HCT116 (cell line): ENCODE data around the gene MRPL58. TPM values are rescaled to one million over a fixed set of nuclear protein-coding genes. Genes with fewer than 3 reads are reported as not detected.

Experiments used
- ATAC-seq: fragments of 200-7000 bp; cut with Tn5 transposase; 2 replicates; pipeline ENCODE4 v1.9.1; 2020; ENCODE audit warnings: mild to moderate bottlenecking, moderate library complexity
- BruUV-seq: library from RNA; stranded (reverse); fragments of 400-500 nt; replicated peaks from 2 replicates; lab custom pipeline; 2021; lab: Mats Ljungman, UMichigan
- CTCF ChIA-PET: fragments of 300-600 bp; sonication (Branson Sonifier 250); formaldehyde crosslinking; loops from one replicate; lab custom pipeline; 2021; ENCODE audit warnings: antibody characterized with exemption; lab: Charles Lee
- POLR2A ChIA-PET: fragments of 300-600, 350-600 bp; sonication (Branson Sonifier 250); formaldehyde crosslinking; loops from one replicate; lab custom pipeline; 2021; ENCODE audit warnings: antibody characterized with exemption; lab: Charles Lee
- RAD21 ChIA-PET, 2 experiments: fragments of 300-600 bp; sonication (Branson Sonifier 250); formaldehyde crosslinking; loops; one replicate each; lab custom pipeline; 2023; ENCODE audit warnings: low total read pairs in 2 of 2; ENCODE audit not compliant: uncharacterized antibody in 2 of 2, unreplicated experiment in 2 of 2, low non-redundant PET in 1 of 2; lab: Charles Lee
- DNase-seq: peaks from one replicate; pipeline ENCODE4 v3.0.0-alpha.2; 2010; ENCODE audit warnings: low read depth, low spot score
- H2AFZ ChIP-seq: fragments of 200-600 bp; shearing (Covaris generic), sonication (generic); 2 replicates; pipeline ENCODE4 v1.6.1; 2017; ENCODE audit warnings: low read depth, mixed run types, mixed read lengths, antibody characterized with exemption, low read length; ENCODE audit not compliant: poor library complexity, severe bottlenecking
- H3K27ac ChIP-seq: 2 replicates; pipeline ENCODE4 v1.5.1; 2012; ENCODE audit warnings: low read depth, low read length
- H3K27me3 ChIP-seq: fragments of 200-600 bp; sonication (generic); 2 replicates; pipeline ENCODE4 v1.6.1; 2016; ENCODE audit warnings: mixed run types, low read length, mixed read lengths; ENCODE audit not compliant: insufficient read depth
- H3K36me3 ChIP-seq, 2 experiments: fragments of 200-500 bp in 1 of 2; fragments of 200-600 bp in 1 of 2; sonication (Bioruptor generic) in 1 of 2; sonication (generic) in 1 of 2; 2 replicates each; pipeline versions ENCODE4 v1.5.1 to v1.6.1; 2014 to 2016; ENCODE audit warnings: low read length in 2 of 2, inconsistent platforms in 1 of 2, mixed read lengths in 1 of 2, mixed run types in 1 of 2; ENCODE audit not compliant: insufficient read depth in 2 of 2, control insufficient read depth in 1 of 2
- H3K4me1 ChIP-seq, 2 experiments: fragments of 200-600 bp in 1 of 2; sonication (generic) in 1 of 2; 2 replicates each; pipeline versions ENCODE4 v1.5.1 to v1.6.1; 2012 to 2017; ENCODE audit warnings: low read length in 2 of 2, inconsistent platforms in 1 of 2, mild to moderate bottlenecking in 1 of 2, mixed read lengths in 1 of 2, mixed run types in 1 of 2, moderate library complexity in 1 of 2; ENCODE audit not compliant: insufficient read depth in 2 of 2, control insufficient read depth in 1 of 2
- H3K4me2 ChIP-seq: fragments of 200-600 bp; sonication (generic); 2 replicates; pipeline ENCODE4 v1.6.1; 2017; ENCODE audit warnings: mixed run types, low read length, mixed read lengths
- H3K4me3 ChIP-seq, 2 experiments: fragments of 200-600 bp in 1 of 2; sonication (generic) in 1 of 2; replicated peaks in 1 of 2; 2 replicates each; pipeline ENCODE4 v1.5.1; 2011 to 2016; ENCODE audit warnings: low read length in 2 of 2, control low read depth in 1 of 2, low read depth in 1 of 2, mild to moderate bottlenecking in 1 of 2, mixed read lengths in 1 of 2, mixed run types in 1 of 2
- H3K79me2 ChIP-seq: fragments of 200-600 bp; sonication (generic); 2 replicates; pipeline ENCODE4 v1.6.1; 2017; ENCODE audit warnings: mild to moderate bottlenecking, mixed run types, low read length, moderate library complexity, mixed read lengths; ENCODE audit not compliant: insufficient read depth
- H3K9ac ChIP-seq: fragments of 200-600 bp; sonication (generic); 2 replicates; pipeline ENCODE4 v1.6.1; 2016; ENCODE audit warnings: low read length, mixed read lengths
- H3K9me2 ChIP-seq: fragments of 200-600 bp; sonication (generic), shearing (Covaris generic); 2 replicates; pipeline ENCODE4 v1.6.1; 2017; ENCODE audit warnings: mixed run types, mild to moderate bottlenecking, moderate library complexity; ENCODE audit not compliant: insufficient read depth
- H3K9me3 ChIP-seq, 2 experiments: fragments of 200-500 bp in 1 of 2; fragments of 200-600 bp in 1 of 2; sonication (Bioruptor generic) in 1 of 2; sonication (generic) in 1 of 2; 2 replicates each; pipeline ENCODE4 v1.6.1; 2014 to 2017; ENCODE audit warnings: low read length in 2 of 2, mixed read lengths in 2 of 2, inconsistent platforms in 1 of 2, low read depth in 1 of 2, mild to moderate bottlenecking in 1 of 2, mixed run types in 1 of 2, moderate library complexity in 1 of 2; ENCODE audit not compliant: control insufficient read depth in 1 of 2, insufficient read depth in 1 of 2
- H4K20me1 ChIP-seq: fragments of 200-600 bp; sonication (generic), shearing (Covaris generic); 2 replicates; pipeline ENCODE4 v1.6.1; 2017; ENCODE audit warnings: mixed run types, mild to moderate bottlenecking, moderate library complexity; ENCODE audit not compliant: insufficient read depth
- CBX3 ChIP-seq: IDR thresholded peaks from 2 replicates; pipeline ENCODE4 v1.6.1; 2012; ENCODE audit warnings: low read depth
- CEBPB ChIP-seq: IDR thresholded peaks from 2 replicates; pipeline ENCODE4 v1.6.1; 2012; ENCODE audit warnings: low read depth
- EGR1 ChIP-seq: IDR thresholded peaks from 2 replicates; pipeline ENCODE4 v1.6.1; 2012; ENCODE audit warnings: low read depth
- ELF1 ChIP-seq: IDR thresholded peaks from 2 replicates; pipeline ENCODE4 v1.6.1; 2012; ENCODE audit warnings: low read depth, borderline replicate concordance
- EZH2 ChIP-seq: fragments of 200-600 bp; sonication (generic); IDR thresholded peaks from 2 replicates; pipeline ENCODE4 v1.6.1; 2017; ENCODE audit warnings: antibody characterized with exemption, mixed run types
- FOSL1 ChIP-seq: IDR thresholded peaks from 2 replicates; pipeline ENCODE4 v1.6.1; 2012; ENCODE audit warnings: low read depth
- JUND ChIP-seq: IDR thresholded peaks from 2 replicates; pipeline ENCODE4 v1.6.1; 2012
- POLR2A ChIP-seq: IDR thresholded peaks from 2 replicates; pipeline ENCODE4 v1.7.0; 2011; ENCODE audit warnings: borderline replicate concordance; ENCODE audit not compliant: insufficient read depth, insufficient read length; ENCODE audit errors: extremely low read depth
- POLR2AphosphoS5 ChIP-seq: IDR thresholded peaks from 2 replicates; pipeline ENCODE4 v1.6.1; 2011; ENCODE audit warnings: mild to moderate bottlenecking, low read depth, low read length, moderate library complexity
- RAD21 ChIP-seq: IDR thresholded peaks from 2 replicates; pipeline ENCODE4 v1.6.1; 2012; ENCODE audit warnings: low read depth, mild to moderate bottlenecking
- REST ChIP-seq: IDR thresholded peaks from 2 replicates; pipeline ENCODE4 v1.6.1; 2012; ENCODE audit warnings: low read depth
- SIN3A ChIP-seq: IDR thresholded peaks from 2 replicates; pipeline ENCODE4 v1.6.1; 2012; ENCODE audit warnings: low read depth
- SP1 ChIP-seq: IDR thresholded peaks from 2 replicates; pipeline ENCODE4 v1.6.1; 2012; ENCODE audit warnings: low read depth
- SRF ChIP-seq: IDR thresholded peaks from 2 replicates; pipeline ENCODE4 v1.6.1; 2012; ENCODE audit warnings: low read depth
- TCF7L2 ChIP-seq: IDR thresholded peaks from 2 replicates; pipeline ENCODE4 v1.7.0; 2011; ENCODE audit warnings: borderline replicate concordance, inconsistent platforms; ENCODE audit not compliant: insufficient read depth, insufficient read length; ENCODE audit errors: extremely low read depth
- YY1 ChIP-seq: IDR thresholded peaks from 2 replicates; pipeline ENCODE4 v1.6.1; 2011; ENCODE audit warnings: low read length, low read depth, moderate library complexity, mild to moderate bottlenecking; ENCODE audit not compliant: insufficient replicate concordance; ENCODE audit errors: extremely low read depth
- ZFX ChIP-seq: fragments of 450-650 bp; IDR thresholded peaks from 2 replicates; pipeline ENCODE4 v1.6.1; 2017
- ZNF274 ChIP-seq: fragments of 200-500 bp; sonication (Bioruptor generic); IDR thresholded peaks from 2 replicates; pipeline ENCODE4 v1.6.1; 2014; ENCODE audit warnings: mild to moderate bottlenecking, low read depth, low read length, inconsistent platforms
- intact Hi-C: fragments of 100-400 bp; cut with micrococcal nuclease; formaldehyde crosslinking; loops from 2 replicates; pipeline ENCODE4 v1.10.0; 2022
- total RNA-seq: library from RNA; stranded (reverse); gene quantifications from one replicate; pipeline ENCODE4 v1.2.1, GENCODE V29; 2021; ENCODE audit not compliant: unreplicated experiment
- TF ChIP-seq, protein P1 (sequence below): IDR thresholded peaks from 2 replicates; pipeline ENCODE4 v1.6.1; 2012
- TF ChIP-seq, protein P2 (sequence below), 3 experiments: fragments of 200-600 bp in 1 of 3; sonication (generic) in 1 of 3; IDR thresholded peaks in 2 of 3; conservative IDR thresholded peaks in 1 of 3; 2 replicates each; pipeline ENCODE4 v1.5.1; 2012 to 2017; ENCODE audit warnings: low read depth in 2 of 3, low read length in 2 of 3, antibody characterized with exemption in 1 of 3, borderline replicate concordance in 1 of 3, control low read depth in 1 of 3, mild to moderate bottlenecking in 1 of 3, mixed read lengths in 1 of 3, mixed run types in 1 of 3, moderate library complexity in 1 of 3; ENCODE audit not compliant: insufficient read depth in 1 of 3
- TF ChIP-seq, protein P3 (sequence below): IDR thresholded peaks from 2 replicates; pipeline ENCODE4 v1.6.1; 2011; ENCODE audit warnings: mild to moderate bottlenecking, low read length, moderate library complexity; ENCODE audit not compliant: insufficient replicate concordance; ENCODE audit errors: extremely low read depth

Gene MRPL58
- total RNA-seq, 1 experiment from 2014 or later: 80.5 TPM

DNA sequence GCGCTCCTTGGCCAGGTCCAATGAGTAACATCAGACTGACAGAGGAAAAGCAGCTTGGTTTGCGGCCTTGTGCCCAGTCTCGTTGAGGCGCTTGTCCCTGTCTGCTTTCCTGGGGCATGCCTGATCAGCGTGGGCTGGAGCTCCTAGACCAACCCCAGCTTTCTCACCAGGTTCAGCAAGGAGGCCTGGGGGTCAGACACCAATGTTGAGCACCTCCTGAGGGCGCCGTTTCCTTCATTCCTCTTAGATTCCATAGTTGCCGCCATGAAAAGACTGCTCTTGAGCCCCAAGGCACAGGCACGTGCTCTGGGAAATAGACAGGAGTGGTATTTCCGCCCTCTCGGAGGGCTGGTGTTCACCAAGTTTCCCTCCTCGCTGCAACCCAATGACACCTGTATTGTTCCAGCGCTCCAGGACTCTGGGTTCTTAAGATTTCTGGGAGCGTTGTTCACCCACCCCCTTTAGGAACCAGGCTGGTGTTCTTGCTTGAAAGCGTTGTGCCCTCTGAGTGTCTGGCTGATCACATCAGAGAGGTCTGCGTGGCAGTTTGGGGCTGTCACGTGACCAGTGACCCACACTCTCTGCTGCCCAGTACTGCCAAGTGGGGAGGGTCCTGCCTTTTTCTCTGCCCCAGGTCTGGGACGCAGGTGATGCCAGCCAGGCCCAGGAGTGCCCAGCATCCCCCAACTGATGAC lies 52.5 kb downstream of the MRPL58 start:
- peaks cover 21 to 35% of the 10 kb centered on the region in 2 experiments; a peak in 3 of 4 replicates for H3K36me3 ChIP-seq
- H3K4me3 ChIP-seq: no peak overlapping the region
- no peak for DNase-seq
- intact Hi-C loops: no loop called here
- POLR2A ChIA-PET: no interaction called here
- BruUV-seq: no TSS peak
- no peak overlapping the region for H2AFZ ChIP-seq
- no peaks in the 10 kb centered on the region for H3K9me2 ChIP-seq
- ATAC-seq: no peak
- no peaks in the 10 kb centered on the region for H3K9me3 ChIP-seq
- peaks cover 4 to 5% of the 10 kb centered on the region in 2 experiments; a peak in 3 of 4 replicates for H3K4me1 ChIP-seq
- CTCF ChIA-PET: interaction anchor here (0.8 to 1.1 kb wide), 3 partner anchors 17 to 49 kb away, joined by 3 to 4 read pairs (median 3); partner anchors contain the start of gene ARMC7
- H4K20me1 ChIP-seq: no peaks in the 10 kb centered on the region
- no peak overlapping the region for H3K27ac ChIP-seq
- no peaks in the 10 kb centered on the region for H3K79me2 ChIP-seq
- H3K9ac ChIP-seq: no peak overlapping the region
- RAD21 ChIA-PET: no interaction called here
- no peak overlapping the region for H3K4me2 ChIP-seq
- no peaks in the 10 kb centered on the region for H3K27me3 ChIP-seq
- TF ChIP-seq RAD21 (peak; percentile 33), ZFX (0 out of 2 replicates have a peak, but pooled peaks have one; percentile 18), POLR2AphosphoS5 (no peak), YY1 (no peak), FOSL1 (no peak), SP1 (no peak), CBX3 (no peak), ELF1 (no peak), EZH2 (no peak), SIN3A (no peak), EGR1 (no peak), POLR2A (no peak), TCF7L2 (no peak), SRF (no peak), REST (no peak), JUND (no peak), CEBPB (no peak), ZNF274 (no peak)
- TF ChIP-seq, protein P1, sequence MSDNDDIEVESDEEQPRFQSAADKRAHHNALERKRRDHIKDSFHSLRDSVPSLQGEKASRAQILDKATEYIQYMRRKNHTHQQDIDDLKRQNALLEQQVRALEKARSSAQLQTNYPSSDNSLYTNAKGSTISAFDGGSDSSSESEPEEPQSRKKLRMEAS: no peak
- TF ChIP-seq, protein P2, sequence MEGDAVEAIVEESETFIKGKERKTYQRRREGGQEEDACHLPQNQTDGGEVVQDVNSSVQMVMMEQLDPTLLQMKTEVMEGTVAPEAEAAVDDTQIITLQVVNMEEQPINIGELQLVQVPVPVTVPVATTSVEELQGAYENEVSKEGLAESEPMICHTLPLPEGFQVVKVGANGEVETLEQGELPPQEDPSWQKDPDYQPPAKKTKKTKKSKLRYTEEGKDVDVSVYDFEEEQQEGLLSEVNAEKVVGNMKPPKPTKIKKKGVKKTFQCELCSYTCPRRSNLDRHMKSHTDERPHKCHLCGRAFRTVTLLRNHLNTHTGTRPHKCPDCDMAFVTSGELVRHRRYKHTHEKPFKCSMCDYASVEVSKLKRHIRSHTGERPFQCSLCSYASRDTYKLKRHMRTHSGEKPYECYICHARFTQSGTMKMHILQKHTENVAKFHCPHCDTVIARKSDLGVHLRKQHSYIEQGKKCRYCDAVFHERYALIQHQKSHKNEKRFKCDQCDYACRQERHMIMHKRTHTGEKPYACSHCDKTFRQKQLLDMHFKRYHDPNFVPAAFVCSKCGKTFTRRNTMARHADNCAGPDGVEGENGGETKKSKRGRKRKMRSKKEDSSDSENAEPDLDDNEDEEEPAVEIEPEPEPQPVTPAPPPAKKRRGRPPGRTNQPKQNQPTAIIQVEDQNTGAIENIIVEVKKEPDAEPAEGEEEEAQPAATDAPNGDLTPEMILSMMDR (IDR thresholded peaks at IDR 0.05 in 2 of 3, conservative IDR thresholded peaks at IDR 0.05 in 1 of 3; ENCODE audit: borderline replicate concordance in 1 of 3, insufficient read depth in 1 of 3, low read depth in 2 of 3, low read length in 2 of 3): peak in 2 of 3 experiments; percentile 13 to 23; a peak in 2 of 6 replicates
- TF ChIP-seq, protein P3, sequence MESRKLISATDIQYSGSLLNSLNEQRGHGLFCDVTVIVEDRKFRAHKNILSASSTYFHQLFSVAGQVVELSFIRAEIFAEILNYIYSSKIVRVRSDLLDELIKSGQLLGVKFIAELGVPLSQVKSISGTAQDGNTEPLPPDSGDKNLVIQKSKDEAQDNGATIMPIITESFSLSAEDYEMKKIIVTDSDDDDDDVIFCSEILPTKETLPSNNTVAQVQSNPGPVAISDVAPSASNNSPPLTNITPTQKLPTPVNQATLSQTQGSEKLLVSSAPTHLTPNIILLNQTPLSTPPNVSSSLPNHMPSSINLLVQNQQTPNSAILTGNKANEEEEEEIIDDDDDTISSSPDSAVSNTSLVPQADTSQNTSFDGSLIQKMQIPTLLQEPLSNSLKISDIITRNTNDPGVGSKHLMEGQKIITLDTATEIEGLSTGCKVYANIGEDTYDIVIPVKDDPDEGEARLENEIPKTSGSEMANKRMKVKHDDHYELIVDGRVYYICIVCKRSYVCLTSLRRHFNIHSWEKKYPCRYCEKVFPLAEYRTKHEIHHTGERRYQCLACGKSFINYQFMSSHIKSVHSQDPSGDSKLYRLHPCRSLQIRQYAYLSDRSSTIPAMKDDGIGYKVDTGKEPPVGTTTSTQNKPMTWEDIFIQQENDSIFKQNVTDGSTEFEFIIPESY: no peak
